HG03064 (cell line): ENCODE results near the gene PSMB7.

ENCODE experiments used
- ATAC-seq: cut with Tn5 transposase; IDR thresholded peaks from one replicate; pipeline ENCODE4 v1.9.1; 2021; ENCODE audit warnings: low read depth; ENCODE audit not compliant: unreplicated experiment

The PSMB7 gene

DNA sequence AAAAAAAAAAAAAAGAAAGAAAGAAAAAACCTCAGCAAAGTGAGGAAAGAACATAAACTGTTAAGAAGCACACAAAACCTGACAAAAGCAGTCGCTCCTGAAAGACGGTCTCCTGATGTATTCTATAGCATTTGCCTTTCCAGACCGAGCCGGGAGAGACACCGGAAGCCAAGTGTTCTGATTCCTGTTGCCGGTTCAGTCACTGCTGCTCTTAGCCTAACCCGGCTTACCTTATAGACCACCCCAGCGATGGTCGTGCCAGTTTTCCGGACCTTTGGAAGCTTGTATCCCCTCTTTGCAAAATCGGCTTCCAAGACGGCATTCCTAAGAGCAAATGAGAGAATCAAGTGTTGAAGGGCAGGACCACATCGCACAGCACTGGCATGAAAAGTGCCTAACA, 630 bp downstream of the PSMB7 start:
- no peak for ATAC-seq

GRCh38 chr9:124412228-124412575, 3.0 kb downstream of the PSMB7 start:
- ATAC-seq: no peak

DNA sequence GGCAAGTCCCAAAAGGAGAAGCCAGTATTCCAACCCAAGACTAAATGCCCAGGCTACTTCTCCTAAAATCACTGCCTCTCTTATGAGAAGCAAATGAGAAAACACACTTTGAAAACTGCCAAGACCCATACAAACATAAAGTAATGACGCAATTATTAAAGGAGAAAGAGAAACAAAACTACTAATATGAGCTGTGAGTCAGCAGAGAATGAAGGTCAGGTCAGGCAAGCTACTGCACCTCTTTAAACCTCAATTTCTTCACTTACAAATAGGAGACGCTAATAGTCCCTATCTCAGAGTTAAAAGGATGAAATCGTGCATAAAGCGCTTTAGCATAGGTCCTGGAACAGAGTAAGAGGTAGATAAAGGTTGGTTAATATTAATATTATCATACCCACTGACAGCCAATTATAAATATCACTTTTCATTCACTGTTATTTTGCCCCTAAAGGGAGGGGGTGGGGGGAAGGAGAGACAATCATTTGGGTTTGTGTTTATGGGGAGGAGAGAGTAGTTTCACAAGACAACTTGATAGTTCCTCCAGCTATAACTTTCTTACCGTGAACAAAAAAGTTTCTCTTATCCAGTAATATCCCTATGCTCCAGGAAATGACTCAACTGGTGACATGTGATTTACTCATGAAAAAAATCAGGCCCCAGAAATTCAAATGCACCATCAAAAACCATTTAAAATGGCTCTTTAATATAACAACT, 3.6 kb downstream of the PSMB7 start:
- ATAC-seq: no peak

GRCh38 chr9:124410321-124410913, 4.8 kb downstream of the PSMB7 start:
- no peak for ATAC-seq

DNA sequence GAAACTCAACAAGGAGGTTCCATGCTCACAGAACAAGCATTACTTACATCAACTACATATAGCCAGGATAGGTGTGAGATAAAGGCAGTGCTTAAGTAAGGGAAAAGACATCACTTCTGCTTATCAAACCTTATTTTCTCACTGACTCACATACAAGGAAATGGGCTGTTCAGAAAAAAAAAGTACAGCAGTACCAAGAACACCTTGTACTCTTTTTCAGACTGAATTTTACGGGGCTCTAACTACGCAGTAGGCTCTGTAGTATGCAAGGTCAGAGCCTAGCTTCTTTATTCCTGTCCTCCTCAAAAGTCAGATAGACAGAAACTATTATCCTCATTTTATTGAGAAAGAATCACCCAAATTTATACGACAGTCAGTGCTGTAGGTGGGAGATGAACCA, 5.8 kb downstream of the PSMB7 start:
- no peak for ATAC-seq

DNA sequence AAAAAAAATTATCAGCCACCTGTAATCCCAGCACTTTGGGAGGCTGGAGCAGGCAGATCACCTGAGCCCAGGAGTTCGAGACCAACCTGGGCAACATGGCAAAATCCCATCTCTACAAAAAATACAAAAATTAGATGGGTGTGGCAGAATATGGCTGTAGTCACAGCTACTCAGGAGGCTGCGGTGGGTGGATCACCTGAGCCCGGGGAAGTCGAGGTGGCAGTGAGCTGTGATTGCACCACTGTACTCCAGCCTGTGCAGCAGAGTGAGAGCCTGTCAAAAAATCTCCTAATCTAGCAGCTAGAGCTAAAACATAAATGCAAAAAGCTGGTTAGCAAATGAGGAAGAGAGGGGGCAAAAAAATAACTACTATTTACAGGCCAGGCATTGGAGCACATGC, 12.0 kb downstream of the PSMB7 start:
- ATAC-seq: no peak

DNA sequence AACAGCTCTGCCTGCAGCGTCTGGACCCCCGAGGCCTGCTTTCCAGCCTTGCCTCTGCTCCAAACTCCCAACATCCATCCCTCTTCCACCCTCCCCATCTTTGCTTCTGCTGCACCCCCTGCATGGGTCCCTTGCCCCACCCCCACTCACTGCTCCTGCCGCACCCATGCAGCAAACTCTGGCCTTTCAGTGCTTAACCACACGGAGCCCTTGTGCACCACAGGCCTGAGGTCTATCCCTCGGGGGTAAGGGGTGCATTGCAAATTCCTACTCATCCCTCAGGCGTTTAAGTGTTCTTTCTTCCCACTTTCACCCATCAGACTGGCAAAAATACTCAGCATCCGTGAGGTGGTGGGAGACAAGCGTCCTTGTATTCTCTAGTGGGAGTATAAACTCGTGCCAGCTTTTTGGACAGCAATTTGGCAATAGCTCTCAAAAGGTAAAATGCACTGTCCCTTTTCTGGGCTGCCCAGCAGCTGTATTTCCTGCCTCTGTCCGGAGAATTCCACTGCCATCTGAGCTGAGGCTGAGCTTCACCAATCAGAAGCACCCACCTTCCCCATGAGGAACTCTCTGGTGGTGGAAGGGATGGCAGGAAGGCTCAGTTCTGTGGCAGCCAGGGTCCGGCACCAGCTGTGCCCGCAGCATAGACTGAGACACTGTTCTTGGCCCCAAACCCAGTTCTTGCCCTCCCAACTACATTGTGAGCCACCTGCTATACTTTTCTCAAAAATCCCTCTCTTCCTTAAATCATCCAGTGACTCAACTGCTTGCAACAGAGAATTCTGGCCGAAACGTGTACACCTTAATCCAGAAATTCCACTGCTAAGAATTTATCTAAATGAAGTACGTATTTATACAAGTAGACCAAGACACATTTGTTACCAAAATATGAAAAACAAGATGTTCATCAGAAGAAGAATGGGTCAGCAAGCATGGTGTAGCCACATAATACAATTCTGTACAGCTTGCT, 15.0 kb downstream of the PSMB7 start:
- ATAC-seq: no peak

DNA sequence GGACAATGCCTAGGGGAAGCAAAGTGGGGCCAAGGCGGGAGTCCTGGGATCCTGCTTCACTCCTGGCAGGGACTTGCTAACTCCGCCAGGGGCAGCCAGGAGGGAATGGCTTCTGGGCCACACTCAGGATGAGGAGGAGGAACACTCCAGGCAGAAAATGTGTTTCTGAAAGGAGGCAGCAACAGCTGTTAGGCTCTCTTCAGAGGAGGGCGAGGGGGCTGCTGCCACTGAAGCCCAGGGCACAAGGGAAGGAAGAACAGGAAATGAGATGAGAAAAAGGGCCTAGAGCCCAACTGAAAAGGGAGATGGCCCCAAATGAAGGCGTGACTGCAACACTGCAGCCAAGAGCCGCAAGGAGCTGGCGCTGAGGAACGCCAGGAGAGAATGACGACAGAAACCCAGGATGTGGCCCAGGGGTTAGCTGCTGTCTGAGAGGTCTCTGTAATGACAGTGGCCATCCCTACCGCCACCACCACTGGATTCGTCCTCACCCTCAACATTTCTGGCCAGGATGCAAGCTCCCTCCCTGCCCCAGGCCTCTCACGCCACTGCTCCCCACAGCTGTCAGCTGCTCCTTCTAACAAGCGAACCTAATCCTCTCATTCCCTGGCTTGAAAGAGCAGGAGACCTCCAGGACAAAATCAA, 15.8 kb downstream of the PSMB7 start:
- no peak for ATAC-seq

DNA sequence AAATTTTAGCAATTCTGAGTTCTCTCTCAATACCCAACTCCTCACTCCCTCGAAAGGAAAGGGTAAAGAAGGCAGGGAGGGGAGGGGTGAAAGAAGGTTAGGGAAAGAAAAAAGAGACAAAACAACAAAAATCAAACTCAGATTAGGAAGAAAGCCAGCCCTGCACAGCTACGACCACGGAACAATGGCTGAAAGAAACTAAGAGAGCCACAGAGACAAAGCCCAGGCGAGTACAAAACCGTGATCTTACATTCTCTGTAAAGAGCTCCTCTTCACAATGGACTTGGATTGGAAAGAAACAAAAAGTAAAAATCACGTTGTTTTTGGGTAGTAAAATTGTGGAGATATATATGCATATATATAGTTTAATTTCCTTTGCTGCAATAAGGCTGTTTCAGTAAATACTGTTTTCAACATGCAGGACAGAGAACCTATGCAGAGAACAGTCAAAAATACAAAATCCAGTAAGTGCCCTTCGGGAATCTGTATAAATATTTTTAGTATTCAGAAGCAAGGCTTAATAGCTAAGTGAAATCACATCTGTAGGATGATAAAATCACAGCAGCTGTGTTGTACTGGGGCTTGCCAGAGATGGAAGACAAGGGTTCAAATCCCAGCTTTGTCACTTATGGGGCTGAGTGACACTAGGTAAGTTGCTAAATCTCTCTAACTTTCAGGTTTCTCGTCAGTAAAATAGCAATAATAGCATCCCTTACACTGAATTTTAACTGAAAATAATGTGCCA, 16.9 kb downstream of the PSMB7 start:
- no peak for ATAC-seq

DNA sequence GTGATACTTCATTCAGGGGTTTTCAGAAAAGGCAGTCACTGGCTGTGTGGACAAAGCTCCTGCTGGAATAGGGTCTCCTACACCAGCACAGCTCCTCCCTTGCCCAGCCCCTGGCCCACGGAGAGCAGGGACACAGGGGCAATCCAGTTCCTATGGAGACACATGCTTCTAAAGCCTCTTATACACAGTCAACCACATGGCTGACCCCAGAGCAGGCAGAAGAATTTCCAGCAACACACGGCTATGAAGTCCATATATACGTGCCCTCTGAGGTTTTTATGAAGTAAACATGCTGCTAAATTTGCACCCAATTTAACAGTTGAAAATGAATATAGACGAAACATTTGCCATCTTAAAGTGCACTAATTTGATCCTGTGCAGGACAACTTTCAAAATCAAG, 19.4 kb downstream of the PSMB7 start:
- no peak for ATAC-seq

GRCh38 chr9:124394596-124394995, 20.6 kb downstream of the PSMB7 start:
- ATAC-seq: no peak

DNA sequence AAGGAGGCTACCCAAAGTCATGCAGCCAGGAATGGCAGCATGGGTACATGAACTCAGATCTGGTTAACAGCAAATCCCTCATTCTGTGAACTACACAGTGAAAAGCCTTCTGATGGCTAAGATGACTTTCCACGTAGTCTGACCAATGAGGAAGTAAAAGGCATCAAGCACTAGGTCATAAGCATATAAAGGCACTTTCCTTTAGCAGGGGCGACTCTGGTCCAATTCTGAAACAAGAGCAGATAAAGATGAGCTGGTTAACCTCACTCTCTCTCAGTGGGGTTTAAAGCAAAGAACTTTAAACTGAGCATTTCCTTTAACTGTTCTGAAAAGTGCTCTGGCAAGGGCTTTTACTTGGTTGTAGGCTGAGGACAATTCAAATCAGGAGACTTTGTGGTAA, 21.1 kb downstream of the PSMB7 start:
- ATAC-seq: no peak

DNA sequence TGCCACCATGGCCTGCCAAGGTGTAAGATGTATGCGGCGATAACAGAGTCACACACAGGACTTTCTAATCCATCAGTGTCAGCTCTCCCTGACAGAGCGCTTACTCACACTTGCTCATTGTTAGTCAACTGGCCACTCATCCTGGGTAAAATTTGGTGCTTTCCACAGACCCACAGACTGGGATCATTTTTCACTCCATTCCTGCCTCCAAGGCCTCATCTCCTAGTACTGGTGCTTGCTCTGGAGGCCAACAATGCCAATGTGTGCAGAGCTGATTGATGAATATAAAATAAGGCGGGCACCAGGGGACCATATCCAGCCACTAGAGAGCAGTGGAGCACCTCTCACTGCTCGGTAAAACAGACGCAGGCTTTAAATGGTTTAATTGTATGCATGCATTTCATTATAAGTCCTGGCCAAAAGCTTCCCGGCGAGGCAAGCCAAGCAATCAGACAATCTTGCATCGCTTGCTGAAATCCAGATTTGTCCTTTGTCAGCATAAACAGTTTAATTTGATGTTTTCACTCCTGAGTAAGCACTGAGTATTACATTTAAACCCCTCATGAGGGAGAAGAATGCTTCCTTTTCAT, 22.3 kb downstream of the PSMB7 start:
- ATAC-seq: no peak

DNA sequence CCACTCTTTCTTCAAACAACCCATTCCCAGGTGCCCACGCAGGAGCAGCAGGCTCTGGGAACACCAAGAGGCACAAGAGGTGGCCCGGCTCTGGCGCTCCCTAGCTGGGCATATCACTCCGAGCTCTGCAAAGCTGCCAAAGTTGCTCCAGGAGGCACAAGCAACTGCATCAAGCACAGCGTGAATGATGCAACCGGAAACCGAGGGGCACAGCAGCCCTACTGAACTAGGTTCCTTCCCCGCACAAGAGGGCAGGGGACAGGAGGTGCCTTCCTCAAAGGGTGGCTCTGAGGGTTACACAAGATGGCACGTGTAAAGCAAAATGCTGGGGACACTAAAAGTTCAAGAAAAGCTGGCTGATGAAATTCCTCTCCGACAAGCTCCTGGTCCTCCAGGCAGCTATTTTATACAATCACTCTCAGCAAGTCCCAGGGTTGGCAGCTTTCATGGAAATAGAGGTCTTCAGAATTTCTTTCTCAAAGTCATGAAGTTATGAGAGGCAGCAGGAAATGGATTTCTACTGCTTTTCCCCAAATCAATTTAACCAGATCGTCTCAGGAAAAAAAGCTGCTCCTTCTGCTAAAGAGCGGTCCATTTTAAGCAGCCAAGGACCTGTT, 22.9 kb downstream of the PSMB7 start:
- no peak for ATAC-seq

DNA sequence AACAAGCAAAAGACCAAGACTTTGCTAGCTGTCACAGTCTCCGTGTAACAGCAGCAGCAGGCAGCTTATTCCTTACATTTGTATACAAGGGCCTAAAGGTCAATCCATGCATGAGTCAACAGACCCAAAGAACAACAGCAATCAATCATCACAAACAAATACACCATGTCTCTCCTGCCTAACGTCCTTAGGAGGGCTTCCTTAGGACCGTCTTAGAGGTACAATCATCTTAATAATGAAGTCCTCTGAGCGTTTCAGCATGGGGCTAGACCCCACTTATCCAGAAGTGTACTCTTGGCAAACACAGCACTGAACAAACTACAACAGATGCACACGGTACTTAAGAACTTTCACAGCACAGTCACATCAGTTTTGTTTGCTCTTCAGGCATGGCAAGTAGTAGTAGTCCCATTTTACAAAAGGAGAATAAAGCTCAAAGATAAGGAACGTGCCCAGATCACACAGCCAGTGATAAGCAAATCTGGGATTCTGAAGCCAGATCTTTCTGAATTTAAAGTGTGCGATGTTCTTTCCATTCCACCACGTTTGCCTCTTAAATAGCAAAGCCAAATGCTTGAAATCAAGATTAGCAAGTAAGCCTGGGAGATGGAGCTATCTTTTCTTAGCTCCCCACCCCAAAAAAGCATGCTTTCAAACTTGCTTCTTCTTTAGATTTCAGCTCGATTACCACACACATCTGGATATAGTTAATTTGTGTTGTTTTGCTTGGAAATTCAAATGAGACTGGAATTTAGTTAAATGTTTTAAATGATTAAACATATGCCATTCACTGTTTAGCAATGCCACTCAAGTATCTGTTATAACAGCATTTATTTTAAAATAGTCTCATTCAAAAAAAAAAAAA, 24.2 kb downstream of the PSMB7 start:
- ATAC-seq: no peak

GRCh38 chr9:124389146-124389939, 25.9 kb downstream of the PSMB7 start:
- ATAC-seq: no peak

- no peak for ATAC-seq
Measured at GRCh38 chr9:124388275-124389048, 26.8 kb downstream of the PSMB7 start.
